Mucosa of descending colon (tissue), 3 donors: ENCODE measurements around the gene TSPAN31. TPM values are rescaled to one million over a fixed set of nuclear protein-coding genes. Genes with fewer than 3 reads are reported as not detected.
A peak's percentile ranks its signal among the peaks of the same experiment; 100 is the strongest.

ENCODE experiments used
- ATAC-seq: fragments of 200-7000 bp; cut with Tn5 transposase; one replicate; pipeline ENCODE4 v1.9.1; 2020; ENCODE audit warnings: mild to moderate bottlenecking, moderate library complexity
- DNase-seq, 3 donors: peaks; one replicate each; pipeline ENCODE4 v3.0.0-alpha.2; 2020
- H3K36me3 ChIP-seq: fragments of 200-600 bp; one replicate; pipeline ENCODE4 v1.8.0; 2021; ENCODE audit warnings: low read depth, mild to moderate bottlenecking
- H3K4me1 ChIP-seq: fragments of 200-600 bp; one replicate; pipeline ENCODE4 v1.8.0; 2021; ENCODE audit warnings: low read depth, mild to moderate bottlenecking
- H3K4me3 ChIP-seq: fragments of 200-600 bp; one replicate; pipeline ENCODE4 v1.8.0; 2021; ENCODE audit warnings: mild to moderate bottlenecking
- H3K9me3 ChIP-seq: fragments of 200-600 bp; one replicate; pipeline ENCODE4 v1.8.0; 2021; ENCODE audit warnings: mild to moderate bottlenecking
- CTCF ChIP-seq: fragments of 200-600 bp; IDR thresholded peaks from one replicate; pipeline ENCODE4 v1.8.0; 2022; ENCODE audit warnings: antibody characterized with exemption, mild to moderate bottlenecking
- intact Hi-C, 2 donors: fragments of 100-400 bp; cut with DNase I in 1 of 2; cut with micrococcal nuclease in 1 of 2; formaldehyde crosslinking; loops; one replicate each; pipeline versions ENCODE4 v1.11.0 to v1.11.1; 2022; cut with DNase I, micrococcal nuclease
- total RNA-seq, 3 donors: library from RNA; stranded (reverse); fragmentation: NEBNext Ultra II Directional in 2 of 3; extraction: Animal tissue kit (Norgen Biotek cat#: 25700) in 2 of 3; gene quantifications; one replicate each; pipeline versions ENCODE4 v1.2.1 to v1.2.4, GENCODE V29; 2021 to 2023
- donor health status: DM: no; HTN: no; CAD: no; lungs with moderate emphysema.
- donor health status: DM: no; HTN: no; CAD: no.
- donor health status: DM: no; HTN: yes; CAD: no.

The TSPAN31 gene
- total RNA-seq, 3 donors from 2014 or later: 29.2 to 39.8 (median 30.5) TPM

GRCh38 chr12:57733928-57734327, 10.9 kb upstream of the TSPAN31 start:
- H3K36me3 ChIP-seq: no peaks in the 10 kb centered on the region
- intact Hi-C loops: no loop called here
- DNase-seq (no peak), ATAC-seq (no peak)
- peaks cover 15% of the 10 kb centered on the region for H3K4me1 ChIP-seq
- H3K9me3 ChIP-seq: no peaks in the 10 kb centered on the region
- no peak for TF ChIP-seq CTCF
- H3K4me3 ChIP-seq: no peak overlapping the region

- Histone ChIP-seq H3K36me3 (no peaks in the 10 kb centered on the region), H3K4me1 (peaks cover 15% of the 10 kb centered on the region), H3K9me3 (no peaks in the 10 kb centered on the region), H3K4me3 (no peak overlapping the region)
- ATAC-seq (no peak), DNase-seq (no peak)
- TF ChIP-seq CTCF: no peak
- intact Hi-C loops: no loop called here
These were observed 10.2 kb upstream of the TSPAN31 start for GRCh38 chr12:57734591-57734990.

GRCh38 chr12:57735198-57735855, 9.5 kb upstream of the TSPAN31 start:
- no peak for TF ChIP-seq CTCF
- Histone ChIP-seq H3K9me3 (no peaks in the 10 kb centered on the region), H3K36me3 (no peaks in the 10 kb centered on the region), H3K4me3 (no peak overlapping the region), H3K4me1 (peaks cover 15% of the 10 kb centered on the region)
- ATAC-seq: no peak
- DNase-seq: no peak
- intact Hi-C loops: no loop called here

GRCh38 chr12:57735952-57736740, 8.7 kb upstream of the TSPAN31 start:
- H3K36me3 ChIP-seq: no peaks in the 10 kb centered on the region
- intact Hi-C loops: no loop called here
- TF ChIP-seq CTCF: no peak
- no peak for ATAC-seq
- no peak overlapping the region for H3K4me3 ChIP-seq
- DNase-seq: peak in 1 of 3 donors; percentile 32
- peaks cover 15% of the 10 kb centered on the region for H3K4me1 ChIP-seq
- H3K9me3 ChIP-seq: no peaks in the 10 kb centered on the region

GRCh38 chr12:57736741-57737466, 7.9 kb upstream of the TSPAN31 start:
- no peak for ATAC-seq
- Histone ChIP-seq H3K36me3 (no peaks in the 10 kb centered on the region), H3K4me1 (peaks cover 15% of the 10 kb centered on the region), H3K4me3 (no peak overlapping the region), H3K9me3 (no peaks in the 10 kb centered on the region)
- no peak for DNase-seq
- intact Hi-C loops: no loop called here
- no peak for TF ChIP-seq CTCF
